HCT116 (cell line): ENCODE measurements around the gene CHFR. TPM values are rescaled to one million over a fixed set of nuclear protein-coding genes. Genes with fewer than 3 reads are reported as not detected.

Experiments
- ATAC-seq: fragments of 200-7000 bp; cut with Tn5 transposase; 2 replicates; pipeline ENCODE4 v1.9.1; 2020; ENCODE audit warnings: mild to moderate bottlenecking, moderate library complexity
- BruUV-seq: library from RNA; stranded (reverse); fragments of 400-500 nt; replicated peaks from 2 replicates; lab custom pipeline; 2021; lab: Mats Ljungman, UMichigan
- CTCF ChIA-PET: fragments of 300-600 bp; sonication (Branson Sonifier 250); formaldehyde crosslinking; loops from one replicate; lab custom pipeline; 2021; ENCODE audit warnings: antibody characterized with exemption; lab: Charles Lee
- POLR2A ChIA-PET: fragments of 300-600, 350-600 bp; sonication (Branson Sonifier 250); formaldehyde crosslinking; loops from one replicate; lab custom pipeline; 2021; ENCODE audit warnings: antibody characterized with exemption; lab: Charles Lee
- RAD21 ChIA-PET, 2 experiments: fragments of 300-600 bp; sonication (Branson Sonifier 250); formaldehyde crosslinking; loops; one replicate each; lab custom pipeline; 2023; ENCODE audit warnings: low total read pairs in 2 of 2; ENCODE audit not compliant: uncharacterized antibody in 2 of 2, unreplicated experiment in 2 of 2, low non-redundant PET in 1 of 2; lab: Charles Lee
- DNase-seq: peaks from one replicate; pipeline ENCODE4 v3.0.0-alpha.2; 2010; ENCODE audit warnings: low read depth, low spot score
- H2AFZ ChIP-seq: fragments of 200-600 bp; shearing (Covaris generic), sonication (generic); 2 replicates; pipeline ENCODE4 v1.6.1; 2017; ENCODE audit warnings: low read depth, mixed run types, mixed read lengths, antibody characterized with exemption, low read length; ENCODE audit not compliant: poor library complexity, severe bottlenecking
- H3K27ac ChIP-seq: 2 replicates; pipeline ENCODE4 v1.5.1; 2012; ENCODE audit warnings: low read depth, low read length
- H3K27me3 ChIP-seq: fragments of 200-600 bp; sonication (generic); 2 replicates; pipeline ENCODE4 v1.6.1; 2016; ENCODE audit warnings: mixed run types, low read length, mixed read lengths; ENCODE audit not compliant: insufficient read depth
- H3K36me3 ChIP-seq, 2 experiments: fragments of 200-500 bp in 1 of 2; fragments of 200-600 bp in 1 of 2; sonication (Bioruptor generic) in 1 of 2; sonication (generic) in 1 of 2; 2 replicates each; pipeline versions ENCODE4 v1.5.1 to v1.6.1; 2014 to 2016; ENCODE audit warnings: low read length in 2 of 2, inconsistent platforms in 1 of 2, mixed read lengths in 1 of 2, mixed run types in 1 of 2; ENCODE audit not compliant: insufficient read depth in 2 of 2, control insufficient read depth in 1 of 2
- H3K4me1 ChIP-seq, 2 experiments: fragments of 200-600 bp in 1 of 2; sonication (generic) in 1 of 2; 2 replicates each; pipeline versions ENCODE4 v1.5.1 to v1.6.1; 2012 to 2017; ENCODE audit warnings: low read length in 2 of 2, inconsistent platforms in 1 of 2, mild to moderate bottlenecking in 1 of 2, mixed read lengths in 1 of 2, mixed run types in 1 of 2, moderate library complexity in 1 of 2; ENCODE audit not compliant: insufficient read depth in 2 of 2, control insufficient read depth in 1 of 2
- H3K4me2 ChIP-seq: fragments of 200-600 bp; sonication (generic); 2 replicates; pipeline ENCODE4 v1.6.1; 2017; ENCODE audit warnings: mixed run types, low read length, mixed read lengths
- H3K4me3 ChIP-seq, 2 experiments: fragments of 200-600 bp in 1 of 2; sonication (generic) in 1 of 2; replicated peaks in 1 of 2; 2 replicates each; pipeline ENCODE4 v1.5.1; 2011 to 2016; ENCODE audit warnings: low read length in 2 of 2, control low read depth in 1 of 2, low read depth in 1 of 2, mild to moderate bottlenecking in 1 of 2, mixed read lengths in 1 of 2, mixed run types in 1 of 2
- H3K79me2 ChIP-seq: fragments of 200-600 bp; sonication (generic); 2 replicates; pipeline ENCODE4 v1.6.1; 2017; ENCODE audit warnings: mild to moderate bottlenecking, mixed run types, low read length, moderate library complexity, mixed read lengths; ENCODE audit not compliant: insufficient read depth
- H3K9ac ChIP-seq: fragments of 200-600 bp; sonication (generic); 2 replicates; pipeline ENCODE4 v1.6.1; 2016; ENCODE audit warnings: low read length, mixed read lengths
- H3K9me2 ChIP-seq: fragments of 200-600 bp; sonication (generic), shearing (Covaris generic); 2 replicates; pipeline ENCODE4 v1.6.1; 2017; ENCODE audit warnings: mixed run types, mild to moderate bottlenecking, moderate library complexity; ENCODE audit not compliant: insufficient read depth
- H3K9me3 ChIP-seq, 2 experiments: fragments of 200-500 bp in 1 of 2; fragments of 200-600 bp in 1 of 2; sonication (Bioruptor generic) in 1 of 2; sonication (generic) in 1 of 2; 2 replicates each; pipeline ENCODE4 v1.6.1; 2014 to 2017; ENCODE audit warnings: low read length in 2 of 2, mixed read lengths in 2 of 2, inconsistent platforms in 1 of 2, low read depth in 1 of 2, mild to moderate bottlenecking in 1 of 2, mixed run types in 1 of 2, moderate library complexity in 1 of 2; ENCODE audit not compliant: control insufficient read depth in 1 of 2, insufficient read depth in 1 of 2
- H4K20me1 ChIP-seq: fragments of 200-600 bp; sonication (generic), shearing (Covaris generic); 2 replicates; pipeline ENCODE4 v1.6.1; 2017; ENCODE audit warnings: mixed run types, mild to moderate bottlenecking, moderate library complexity; ENCODE audit not compliant: insufficient read depth
- CEBPB ChIP-seq: IDR thresholded peaks from 2 replicates; pipeline ENCODE4 v1.6.1; 2012; ENCODE audit warnings: low read depth
- POLR2AphosphoS5 ChIP-seq: IDR thresholded peaks from 2 replicates; pipeline ENCODE4 v1.6.1; 2011; ENCODE audit warnings: mild to moderate bottlenecking, low read depth, low read length, moderate library complexity
- RAD21 ChIP-seq: IDR thresholded peaks from 2 replicates; pipeline ENCODE4 v1.6.1; 2012; ENCODE audit warnings: low read depth, mild to moderate bottlenecking
- REST ChIP-seq: IDR thresholded peaks from 2 replicates; pipeline ENCODE4 v1.6.1; 2012; ENCODE audit warnings: low read depth
- SIN3A ChIP-seq: IDR thresholded peaks from 2 replicates; pipeline ENCODE4 v1.6.1; 2012; ENCODE audit warnings: low read depth
- TCF7L2 ChIP-seq: IDR thresholded peaks from 2 replicates; pipeline ENCODE4 v1.7.0; 2011; ENCODE audit warnings: borderline replicate concordance, inconsistent platforms; ENCODE audit not compliant: insufficient read depth, insufficient read length; ENCODE audit errors: extremely low read depth
- YY1 ChIP-seq: IDR thresholded peaks from 2 replicates; pipeline ENCODE4 v1.6.1; 2011; ENCODE audit warnings: low read length, low read depth, moderate library complexity, mild to moderate bottlenecking; ENCODE audit not compliant: insufficient replicate concordance; ENCODE audit errors: extremely low read depth
- ZNF274 ChIP-seq: fragments of 200-500 bp; sonication (Bioruptor generic); IDR thresholded peaks from 2 replicates; pipeline ENCODE4 v1.6.1; 2014; ENCODE audit warnings: mild to moderate bottlenecking, low read depth, low read length, inconsistent platforms
- intact Hi-C: fragments of 100-400 bp; cut with micrococcal nuclease; formaldehyde crosslinking; loops from 2 replicates; pipeline ENCODE4 v1.10.0; 2022
- total RNA-seq: library from RNA; stranded (reverse); gene quantifications from one replicate; pipeline ENCODE4 v1.2.1, GENCODE V29; 2021; ENCODE audit not compliant: unreplicated experiment

CHFR gene
- total RNA-seq, 1 experiment from 2014 or later = 0.39 TPM

GRCh38 chr12:132786192-132786591 lies 101.2 kb downstream of the CHFR start (continued):
- TF ChIP-seq ZNF274 (no peak), SIN3A (no peak)
- TF ChIP-seq, all 23 proteins: peak for 0

DNA sequence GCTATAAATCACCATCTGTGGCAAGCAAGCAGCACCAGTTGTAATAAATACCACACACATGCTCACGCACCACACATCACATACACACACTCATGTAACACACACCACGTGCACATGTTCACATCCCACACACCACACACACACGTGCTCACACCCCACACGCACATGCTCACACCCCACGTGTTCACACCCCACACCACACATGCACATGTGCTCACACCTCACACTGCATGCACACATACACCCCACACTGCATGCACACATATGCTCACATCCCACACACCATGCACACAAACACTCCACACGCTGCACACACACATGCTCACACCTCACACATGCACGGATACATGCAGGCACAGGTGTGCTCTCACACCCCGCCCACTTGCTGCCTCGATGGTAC lies 102.8 kb downstream of the CHFR start:
- CTCF ChIA-PET = no interaction called here
- intact Hi-C loops = no loop called here
- BruUV-seq = no TSS peak
- Histone ChIP-seq H3K9ac (no peak overlapping the region), H3K9me2 (no peaks in the 10 kb centered on the region), H3K4me2 (no peak overlapping the region), H3K4me1 (no peaks in the 10 kb centered on the region), H3K79me2 (no peaks in the 10 kb centered on the region), H4K20me1 (no peaks in the 10 kb centered on the region), H3K27me3 (no peaks in the 10 kb centered on the region), H3K36me3 (peaks cover 10 to 16% of the 10 kb centered on the region in 2 experiments; a peak in 3 of 4 replicates), H3K27ac (no peak overlapping the region), H3K9me3 (no peaks in the 10 kb centered on the region), H3K4me3 (no peak overlapping the region)
- RAD21 ChIA-PET = no interaction called here
- POLR2A ChIA-PET = no interaction called here
- DNase-seq = no peak
- no peak for TF ChIP-seq TCF7L2
- no peak for TF ChIP-seq RAD21
- TF ChIP-seq CEBPB = no peak
- no peak for TF ChIP-seq POLR2AphosphoS5
- TF ChIP-seq REST = no peak
- TF ChIP-seq YY1 = no peak
- TF ChIP-seq, all 23 proteins: peak for 0
- no peak for ATAC-seq
- H2AFZ ChIP-seq = no peak overlapping the region
